HCT116 (cell line): ENCODE measurements around the gene AHSP. TPM values are rescaled to one million over a fixed set of nuclear protein-coding genes. Genes with fewer than 3 reads are reported as not detected.
"Not testable (repeated sequence)": the region's sequence is repeated elsewhere in the genome, so short reads cannot be mapped to it uniquely, and the experiment has no call there.

Experiments
- ATAC-seq: fragments of 200-7000 bp; cut with Tn5 transposase; 2 replicates; pipeline ENCODE4 v1.9.1; 2020; ENCODE audit warnings: mild to moderate bottlenecking, moderate library complexity
- BruUV-seq: library from RNA; stranded (reverse); fragments of 400-500 nt; replicated peaks from 2 replicates; lab custom pipeline; 2021; lab: Mats Ljungman, UMichigan
- CTCF ChIA-PET: fragments of 300-600 bp; sonication (Branson Sonifier 250); formaldehyde crosslinking; loops from one replicate; lab custom pipeline; 2021; ENCODE audit warnings: antibody characterized with exemption; lab: Charles Lee
- POLR2A ChIA-PET: fragments of 300-600, 350-600 bp; sonication (Branson Sonifier 250); formaldehyde crosslinking; loops from one replicate; lab custom pipeline; 2021; ENCODE audit warnings: antibody characterized with exemption; lab: Charles Lee
- RAD21 ChIA-PET, 2 experiments: fragments of 300-600 bp; sonication (Branson Sonifier 250); formaldehyde crosslinking; loops; one replicate each; lab custom pipeline; 2023; ENCODE audit warnings: low total read pairs in 2 of 2; ENCODE audit not compliant: uncharacterized antibody in 2 of 2, unreplicated experiment in 2 of 2, low non-redundant PET in 1 of 2; lab: Charles Lee
- DNase-seq: peaks from one replicate; pipeline ENCODE4 v3.0.0-alpha.2; 2010; ENCODE audit warnings: low read depth, low spot score
- H2AFZ ChIP-seq: fragments of 200-600 bp; shearing (Covaris generic), sonication (generic); 2 replicates; pipeline ENCODE4 v1.6.1; 2017; ENCODE audit warnings: low read depth, mixed run types, mixed read lengths, antibody characterized with exemption, low read length; ENCODE audit not compliant: poor library complexity, severe bottlenecking
- H3K27ac ChIP-seq: 2 replicates; pipeline ENCODE4 v1.5.1; 2012; ENCODE audit warnings: low read depth, low read length
- H3K27me3 ChIP-seq: fragments of 200-600 bp; sonication (generic); 2 replicates; pipeline ENCODE4 v1.6.1; 2016; ENCODE audit warnings: mixed run types, low read length, mixed read lengths; ENCODE audit not compliant: insufficient read depth
- H3K36me3 ChIP-seq, 2 experiments: fragments of 200-500 bp in 1 of 2; fragments of 200-600 bp in 1 of 2; sonication (Bioruptor generic) in 1 of 2; sonication (generic) in 1 of 2; 2 replicates each; pipeline versions ENCODE4 v1.5.1 to v1.6.1; 2014 to 2016; ENCODE audit warnings: low read length in 2 of 2, inconsistent platforms in 1 of 2, mixed read lengths in 1 of 2, mixed run types in 1 of 2; ENCODE audit not compliant: insufficient read depth in 2 of 2, control insufficient read depth in 1 of 2
- H3K4me1 ChIP-seq, 2 experiments: fragments of 200-600 bp in 1 of 2; sonication (generic) in 1 of 2; 2 replicates each; pipeline versions ENCODE4 v1.5.1 to v1.6.1; 2012 to 2017; ENCODE audit warnings: low read length in 2 of 2, inconsistent platforms in 1 of 2, mild to moderate bottlenecking in 1 of 2, mixed read lengths in 1 of 2, mixed run types in 1 of 2, moderate library complexity in 1 of 2; ENCODE audit not compliant: insufficient read depth in 2 of 2, control insufficient read depth in 1 of 2
- H3K4me2 ChIP-seq: fragments of 200-600 bp; sonication (generic); 2 replicates; pipeline ENCODE4 v1.6.1; 2017; ENCODE audit warnings: mixed run types, low read length, mixed read lengths
- H3K4me3 ChIP-seq, 2 experiments: fragments of 200-600 bp in 1 of 2; sonication (generic) in 1 of 2; replicated peaks in 1 of 2; 2 replicates each; pipeline ENCODE4 v1.5.1; 2011 to 2016; ENCODE audit warnings: low read length in 2 of 2, control low read depth in 1 of 2, low read depth in 1 of 2, mild to moderate bottlenecking in 1 of 2, mixed read lengths in 1 of 2, mixed run types in 1 of 2
- H3K79me2 ChIP-seq: fragments of 200-600 bp; sonication (generic); 2 replicates; pipeline ENCODE4 v1.6.1; 2017; ENCODE audit warnings: mild to moderate bottlenecking, mixed run types, low read length, moderate library complexity, mixed read lengths; ENCODE audit not compliant: insufficient read depth
- H3K9ac ChIP-seq: fragments of 200-600 bp; sonication (generic); 2 replicates; pipeline ENCODE4 v1.6.1; 2016; ENCODE audit warnings: low read length, mixed read lengths
- H3K9me2 ChIP-seq: fragments of 200-600 bp; sonication (generic), shearing (Covaris generic); 2 replicates; pipeline ENCODE4 v1.6.1; 2017; ENCODE audit warnings: mixed run types, mild to moderate bottlenecking, moderate library complexity; ENCODE audit not compliant: insufficient read depth
- H3K9me3 ChIP-seq, 2 experiments: fragments of 200-500 bp in 1 of 2; fragments of 200-600 bp in 1 of 2; sonication (Bioruptor generic) in 1 of 2; sonication (generic) in 1 of 2; 2 replicates each; pipeline ENCODE4 v1.6.1; 2014 to 2017; ENCODE audit warnings: low read length in 2 of 2, mixed read lengths in 2 of 2, inconsistent platforms in 1 of 2, low read depth in 1 of 2, mild to moderate bottlenecking in 1 of 2, mixed run types in 1 of 2, moderate library complexity in 1 of 2; ENCODE audit not compliant: control insufficient read depth in 1 of 2, insufficient read depth in 1 of 2
- H4K20me1 ChIP-seq: fragments of 200-600 bp; sonication (generic), shearing (Covaris generic); 2 replicates; pipeline ENCODE4 v1.6.1; 2017; ENCODE audit warnings: mixed run types, mild to moderate bottlenecking, moderate library complexity; ENCODE audit not compliant: insufficient read depth
- EGR1 ChIP-seq: IDR thresholded peaks from 2 replicates; pipeline ENCODE4 v1.6.1; 2012; ENCODE audit warnings: low read depth
- EZH2phosphoT487 ChIP-seq: fragments of 200-600 bp; IDR thresholded peaks from 2 replicates; pipeline ENCODE4 v1.6.1; 2018; ENCODE audit warnings: antibody characterized with exemption, borderline replicate concordance
- FOSL1 ChIP-seq: IDR thresholded peaks from 2 replicates; pipeline ENCODE4 v1.6.1; 2012; ENCODE audit warnings: low read depth
- POLR2A ChIP-seq: IDR thresholded peaks from 2 replicates; pipeline ENCODE4 v1.7.0; 2011; ENCODE audit warnings: borderline replicate concordance; ENCODE audit not compliant: insufficient read depth, insufficient read length; ENCODE audit errors: extremely low read depth
- POLR2AphosphoS5 ChIP-seq: IDR thresholded peaks from 2 replicates; pipeline ENCODE4 v1.6.1; 2011; ENCODE audit warnings: mild to moderate bottlenecking, low read depth, low read length, moderate library complexity
- SP1 ChIP-seq: IDR thresholded peaks from 2 replicates; pipeline ENCODE4 v1.6.1; 2012; ENCODE audit warnings: low read depth
- SRF ChIP-seq: IDR thresholded peaks from 2 replicates; pipeline ENCODE4 v1.6.1; 2012; ENCODE audit warnings: low read depth
- ZBTB33 ChIP-seq: IDR thresholded peaks from 2 replicates; pipeline ENCODE4 v1.6.1; 2011; ENCODE audit warnings: mild to moderate bottlenecking, low read length, moderate library complexity; ENCODE audit not compliant: insufficient replicate concordance; ENCODE audit errors: extremely low read depth
- ZNF274 ChIP-seq: fragments of 200-500 bp; sonication (Bioruptor generic); IDR thresholded peaks from 2 replicates; pipeline ENCODE4 v1.6.1; 2014; ENCODE audit warnings: mild to moderate bottlenecking, low read depth, low read length, inconsistent platforms
- intact Hi-C: fragments of 100-400 bp; cut with micrococcal nuclease; formaldehyde crosslinking; loops from 2 replicates; pipeline ENCODE4 v1.10.0; 2022
- total RNA-seq: library from RNA; stranded (reverse); gene quantifications from one replicate; pipeline ENCODE4 v1.2.1, GENCODE V29; 2021; ENCODE audit not compliant: unreplicated experiment

AHSP gene
- total RNA-seq, 1 experiment from 2014 or later: not detected

DNA sequence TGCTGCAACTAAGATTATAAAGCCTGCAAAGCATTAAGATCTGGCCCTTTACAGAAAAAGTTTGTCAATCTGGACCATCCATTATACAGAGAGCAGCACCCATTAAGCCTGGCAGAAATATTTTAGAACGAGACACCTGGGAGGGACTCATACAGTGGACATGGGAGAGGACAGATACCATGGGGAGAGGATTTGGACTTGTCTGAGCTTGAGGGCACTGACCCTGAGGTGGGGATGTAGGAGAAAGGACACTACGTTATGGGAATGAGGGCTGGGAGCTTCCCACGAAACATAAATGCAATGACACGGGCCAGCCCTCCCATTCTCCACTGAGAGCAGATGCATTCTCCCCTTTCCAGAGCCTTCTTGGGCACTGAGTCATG lies 25.7 kb upstream of the AHSP start:
- H3K9me2 ChIP-seq: no peaks in the 10 kb centered on the region
- no peak overlapping the region for H3K9ac ChIP-seq
- no peak overlapping the region for H2AFZ ChIP-seq
- DNase-seq (no peak), ATAC-seq (no peak)
- H3K27ac ChIP-seq: no peak overlapping the region
- H3K4me3 ChIP-seq: no peak overlapping the region
- ChIA-PET POLR2A (no interaction called here), RAD21 (no interaction called here), CTCF (no interaction called here)
- H3K4me1 ChIP-seq: peaks cover 3 to 4% of the 10 kb centered on the region in 2 experiments; a peak in 3 of 4 replicates
- intact Hi-C loops: loop anchor here (10.0 kb wide), 1 partner anchor 373 kb away; the partner anchor contains the start of gene ZNF267
- BruUV-seq: no TSS peak
- H4K20me1 ChIP-seq: no peaks in the 10 kb centered on the region
- TF ChIP-seq POLR2A (no peak), FOSL1 (no peak), EZH2phosphoT487 (no peak), EGR1 (no peak), POLR2AphosphoS5 (no peak), ZNF274 (no peak), SP1 (no peak)
- no peaks in the 10 kb centered on the region for H3K27me3 ChIP-seq
- peaks cover 3 to 9% of the 10 kb centered on the region in 2 experiments; a peak in 3 of 4 replicates for H3K36me3 ChIP-seq
- no peak overlapping the region for H3K4me2 ChIP-seq
- H3K9me3 ChIP-seq: no peaks in the 10 kb centered on the region
- H3K79me2 ChIP-seq: peaks cover 4% of the 10 kb centered on the region

DNA sequence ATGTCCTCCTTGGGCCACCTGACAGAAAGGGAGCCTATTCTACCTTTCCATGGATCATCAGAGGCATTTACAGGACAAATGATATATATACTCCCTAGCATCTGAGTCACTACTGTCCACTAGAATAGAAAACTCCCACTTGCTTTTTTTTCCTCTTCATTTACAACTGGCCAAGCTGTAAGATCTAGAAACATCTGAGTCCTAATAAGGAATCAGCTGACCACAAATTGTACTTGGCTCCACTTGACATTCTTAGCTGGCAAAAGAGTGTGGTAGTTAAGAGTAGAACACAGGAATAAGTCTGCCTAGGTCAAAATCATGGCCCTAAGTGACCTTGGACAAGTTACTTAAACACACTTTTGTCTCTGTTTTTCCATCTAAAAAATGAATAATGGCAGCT lies 24.7 kb upstream of the AHSP start:
- H3K9ac ChIP-seq: no peak overlapping the region
- DNase-seq: no peak
- no TSS peak for BruUV-seq
- peaks cover 14% of the 10 kb centered on the region for H3K79me2 ChIP-seq
- no peak overlapping the region for H3K4me3 ChIP-seq
- H3K27ac ChIP-seq: no peak overlapping the region
- no peak overlapping the region for H3K4me2 ChIP-seq
- RAD21 ChIA-PET: no interaction called here
- intact Hi-C loops: loop anchor here (10.0 kb wide), 1 partner anchor 372 kb away; the partner anchor contains the start of gene ZNF267
- ATAC-seq: no peak
- H3K36me3 ChIP-seq: peaks cover 3 to 9% of the 10 kb centered on the region in 2 experiments; a peak in 3 of 4 replicates
- H3K4me1 ChIP-seq: peaks cover 8 to 10% of the 10 kb centered on the region in 2 experiments; a peak in 3 of 4 replicates
- POLR2A ChIA-PET: no interaction called here
- no peak overlapping the region for H2AFZ ChIP-seq
- no peak for TF ChIP-seq ZBTB33
- no peak for TF ChIP-seq POLR2A
- TF ChIP-seq POLR2AphosphoS5: no peak
- TF ChIP-seq ZNF274: no peak
- TF ChIP-seq SP1: no peak
- TF ChIP-seq SRF: no peak
- no peak for TF ChIP-seq EZH2phosphoT487
- H4K20me1 ChIP-seq: no peaks in the 10 kb centered on the region
- H3K9me3 ChIP-seq: no peaks in the 10 kb centered on the region
- H3K27me3 ChIP-seq: no peaks in the 10 kb centered on the region
- no peaks in the 10 kb centered on the region for H3K9me2 ChIP-seq
- CTCF ChIA-PET: no interaction called here

GRCh38 chr16:31503555-31503954 lies 24.1 kb upstream of the AHSP start:
- intact Hi-C loops: loop anchor here (10.0 kb wide), 1 partner anchor 371 kb away; the partner anchor contains the start of gene ZNF267
- H3K9me2 ChIP-seq, H3K27me3 ChIP-seq, H2AFZ ChIP-seq, RAD21 ChIA-PET, H3K4me1 ChIP-seq, H3K9me3 ChIP-seq, POLR2A ChIA-PET, H4K20me1 ChIP-seq, H3K4me2 ChIP-seq, CTCF ChIA-PET, H3K27ac ChIP-seq, H3K9ac ChIP-seq, BruUV-seq, H3K4me3 ChIP-seq, DNase-seq, H3K36me3 ChIP-seq, ATAC-seq: not testable (repeated sequence)
- H3K79me2 ChIP-seq: peaks cover 16% of the 10 kb centered on the region
